Measurements from ENCODE around the gene TTN.

- no peak for TF ChIP-seq CTCF (IDR thresholded peaks at IDR 0.05 in 2 of 3, conservative IDR thresholded peaks at IDR 0.05 in 1 of 3; ENCODE audit: control insufficient read depth in 2 of 3, extremely low read depth in 1 of 3, insufficient read depth in 1 of 3, low read depth in 3 of 3, low read length in 3 of 3)
- no peak for TF ChIP-seq JUND (IDR thresholded peaks at IDR 0.05; ENCODE audit: low read depth, low read length)
- TF ChIP-seq POLR2A (IDR thresholded peaks at IDR 0.05; ENCODE audit: low read depth, low read length): no peak
- TF ChIP-seq EP300 (IDR thresholded peaks at IDR 0.05; ENCODE audit: borderline replicate concordance in 1 of 2, control insufficient read depth in 1 of 2, low read depth in 2 of 2, low read length in 2 of 2): no peak
- no peak for TF ChIP-seq EZH2 (IDR thresholded peaks at IDR 0.05; ENCODE audit: borderline replicate concordance, control insufficient read depth, low read depth, low read length)
- no peak for TF ChIP-seq HDGF (IDR thresholded peaks at IDR 0.05)
- no peak for TF ChIP-seq RFX5 (IDR thresholded peaks at IDR 0.05; ENCODE audit: low read depth, low read length)
- TF ChIP-seq RCOR1 (conservative IDR thresholded peaks at IDR 0.05; ENCODE audit: low read depth, low read length): no peak
- no peak for TF ChIP-seq CREB1 (IDR thresholded peaks at IDR 0.05; ENCODE audit: low read depth)
Measured at GRCh38 chr2:178811901-178812300, 4.7 kb upstream of the TTN start.

All from GM12878 (cell line).